DND-41 (cell line): ENCODE results near the gene EHBP1.

Experiments
- CTCF ChIP-seq: IDR thresholded peaks from 2 replicates; pipeline ENCODE4 v1.5.1; 2012; ENCODE audit warnings: borderline replicate concordance, low read length, moderate library complexity, mild to moderate bottlenecking; ENCODE audit not compliant: poor library complexity, severe bottlenecking; ENCODE audit errors: extremely low read depth
- EZH2 ChIP-seq: IDR thresholded peaks from 3 replicates; pipeline ENCODE4 v1.6.1; 2012; ENCODE audit warnings: borderline replicate concordance, low read depth, mild to moderate bottlenecking, moderate library complexity, low read length, inconsistent platforms; ENCODE audit not compliant: severe bottlenecking

- no peak for TF ChIP-seq EZH2
- TF ChIP-seq CTCF: no peak
Measured at GRCh38 chr2:62658891-62659290, 46.6 kb upstream of the EHBP1 start.
